DOHH2 (cell line): ENCODE results near the gene USP12.

Experiments
- EZH2phosphoT487 ChIP-seq: fragments of 200-600 bp; sonication (generic); IDR thresholded peaks from 2 replicates; pipeline ENCODE4 v1.6.1; 2017; ENCODE audit warnings: borderline replicate concordance, mild to moderate bottlenecking, antibody characterized with exemption, low read length, moderate library complexity, mixed read lengths
- TF ChIP-seq, protein P1 (sequence below): fragments of 200-600 bp; sonication (generic); IDR thresholded peaks from one replicate; pipeline ENCODE4 v1.5.1; 2014; ENCODE audit warnings: antibody characterized with exemption, mild to moderate bottlenecking, low read depth, low read length; ENCODE audit not compliant: poor library complexity, severe bottlenecking

- TF ChIP-seq, protein P1, sequence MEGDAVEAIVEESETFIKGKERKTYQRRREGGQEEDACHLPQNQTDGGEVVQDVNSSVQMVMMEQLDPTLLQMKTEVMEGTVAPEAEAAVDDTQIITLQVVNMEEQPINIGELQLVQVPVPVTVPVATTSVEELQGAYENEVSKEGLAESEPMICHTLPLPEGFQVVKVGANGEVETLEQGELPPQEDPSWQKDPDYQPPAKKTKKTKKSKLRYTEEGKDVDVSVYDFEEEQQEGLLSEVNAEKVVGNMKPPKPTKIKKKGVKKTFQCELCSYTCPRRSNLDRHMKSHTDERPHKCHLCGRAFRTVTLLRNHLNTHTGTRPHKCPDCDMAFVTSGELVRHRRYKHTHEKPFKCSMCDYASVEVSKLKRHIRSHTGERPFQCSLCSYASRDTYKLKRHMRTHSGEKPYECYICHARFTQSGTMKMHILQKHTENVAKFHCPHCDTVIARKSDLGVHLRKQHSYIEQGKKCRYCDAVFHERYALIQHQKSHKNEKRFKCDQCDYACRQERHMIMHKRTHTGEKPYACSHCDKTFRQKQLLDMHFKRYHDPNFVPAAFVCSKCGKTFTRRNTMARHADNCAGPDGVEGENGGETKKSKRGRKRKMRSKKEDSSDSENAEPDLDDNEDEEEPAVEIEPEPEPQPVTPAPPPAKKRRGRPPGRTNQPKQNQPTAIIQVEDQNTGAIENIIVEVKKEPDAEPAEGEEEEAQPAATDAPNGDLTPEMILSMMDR: no peak
- TF ChIP-seq EZH2phosphoT487: no peak
Observed at GRCh38 chr13:27023385-27024073, 148.1 kb downstream of the USP12 start.
